ENCODE data around the gene PLXNB2. TPM values are rescaled to one million over a fixed set of nuclear protein-coding genes. Genes with fewer than 3 reads are reported as not detected.

PLXNB2 gene
- total and polyA plus RNA-seq, 3 donors from 2014 or later: 98.0 to 243 (median 219) TPM

DNA sequence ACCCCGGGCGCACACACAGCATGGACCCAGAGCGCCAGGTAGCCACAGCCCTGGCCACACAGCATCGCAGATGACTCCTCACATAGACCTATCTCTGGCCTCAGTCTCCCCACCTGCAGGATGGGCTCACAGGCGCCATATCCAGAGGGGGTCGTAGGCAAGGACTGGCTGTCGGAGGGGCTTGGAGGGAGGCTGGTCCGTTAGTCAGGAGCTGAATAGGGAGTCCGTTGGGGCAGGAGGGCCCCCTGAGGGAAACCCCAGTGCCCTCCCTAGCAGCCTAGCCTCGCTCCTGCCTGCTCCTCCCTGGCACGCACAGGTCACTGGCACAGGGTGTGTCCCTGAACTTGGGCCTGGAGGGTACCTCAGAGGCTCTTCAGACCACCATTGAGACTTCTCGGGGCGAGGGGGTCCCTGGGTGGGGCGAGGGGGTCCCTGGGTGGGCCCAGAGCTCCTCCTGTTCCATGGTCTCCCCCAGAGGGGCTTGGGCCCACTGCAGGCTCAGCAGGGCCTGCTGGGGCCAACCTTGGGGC lies 2.0 kb downstream of the PLXNB2 start:
- TF ChIP-seq, protein P1, sequence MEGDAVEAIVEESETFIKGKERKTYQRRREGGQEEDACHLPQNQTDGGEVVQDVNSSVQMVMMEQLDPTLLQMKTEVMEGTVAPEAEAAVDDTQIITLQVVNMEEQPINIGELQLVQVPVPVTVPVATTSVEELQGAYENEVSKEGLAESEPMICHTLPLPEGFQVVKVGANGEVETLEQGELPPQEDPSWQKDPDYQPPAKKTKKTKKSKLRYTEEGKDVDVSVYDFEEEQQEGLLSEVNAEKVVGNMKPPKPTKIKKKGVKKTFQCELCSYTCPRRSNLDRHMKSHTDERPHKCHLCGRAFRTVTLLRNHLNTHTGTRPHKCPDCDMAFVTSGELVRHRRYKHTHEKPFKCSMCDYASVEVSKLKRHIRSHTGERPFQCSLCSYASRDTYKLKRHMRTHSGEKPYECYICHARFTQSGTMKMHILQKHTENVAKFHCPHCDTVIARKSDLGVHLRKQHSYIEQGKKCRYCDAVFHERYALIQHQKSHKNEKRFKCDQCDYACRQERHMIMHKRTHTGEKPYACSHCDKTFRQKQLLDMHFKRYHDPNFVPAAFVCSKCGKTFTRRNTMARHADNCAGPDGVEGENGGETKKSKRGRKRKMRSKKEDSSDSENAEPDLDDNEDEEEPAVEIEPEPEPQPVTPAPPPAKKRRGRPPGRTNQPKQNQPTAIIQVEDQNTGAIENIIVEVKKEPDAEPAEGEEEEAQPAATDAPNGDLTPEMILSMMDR (IDR thresholded peaks at IDR 0.05): no peak
- TF ChIP-seq POLR2A (IDR thresholded peaks at IDR 0.05): no peak
- no peaks in the 10 kb centered on the region for H3K27me3 ChIP-seq
- H3K4me3 ChIP-seq: peak overlapping the region; percentile 87 to 89
- DNase-seq: no peak
- WGBS, 2 donors: 60 to 61% methylated on average over 8 to 14 of the region's 14 CpGs
- H3K36me3 ChIP-seq (ENCODE audit: low read depth, missing control alignments): no peaks in the 10 kb centered on the region
- intact Hi-C loops (cut with DNase I; ENCODE audit: low total_unique reads): no loop called here
- H3K4me1 ChIP-seq: peaks cover 68% of the 10 kb centered on the region
- H3K27ac ChIP-seq: peak overlapping the region; percentile 68 to 87
- no peaks in the 10 kb centered on the region for H3K9me3 ChIP-seq

DNA sequence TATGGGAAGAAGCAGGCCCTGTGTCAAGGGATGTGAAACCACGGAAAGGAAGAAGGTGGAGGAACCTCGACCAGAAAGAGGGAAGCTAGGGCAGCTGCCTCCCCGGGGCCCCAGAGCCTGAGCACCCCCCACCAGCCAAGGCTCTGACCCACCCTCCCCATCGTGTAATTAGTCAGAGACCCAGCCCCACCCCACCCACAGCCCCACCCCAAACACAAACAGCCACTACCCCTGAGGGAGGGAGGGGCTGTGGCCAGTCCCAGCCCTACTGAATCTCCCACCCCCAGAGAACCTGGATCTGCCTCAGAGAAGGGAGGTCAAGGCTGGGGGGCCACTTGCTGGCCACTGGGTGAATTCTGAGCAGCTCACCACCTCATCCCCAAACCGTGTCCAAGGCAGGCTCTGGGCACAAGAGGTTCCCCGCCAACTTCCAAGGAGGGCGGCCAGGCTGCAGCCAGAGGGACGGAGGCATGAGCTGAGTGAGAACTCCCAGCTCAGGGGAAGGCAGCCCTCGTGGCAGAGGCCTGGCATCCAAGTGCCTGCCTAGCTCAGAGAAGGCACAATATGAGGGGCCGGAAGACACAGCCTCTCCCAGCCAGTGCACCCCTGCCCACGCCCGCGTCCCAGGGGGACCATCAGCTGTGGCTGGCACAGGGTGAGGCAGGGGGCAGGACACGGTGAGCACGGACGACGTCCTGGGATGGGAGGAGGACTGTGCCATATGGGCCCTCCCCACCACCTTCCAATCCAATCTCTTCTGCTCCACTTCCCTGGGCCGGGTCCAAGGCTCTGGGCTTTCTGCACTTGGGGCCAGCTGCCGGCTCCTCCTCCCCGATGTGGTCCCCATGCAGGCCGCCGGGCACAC lies 2.7 kb downstream of the PLXNB2 start:
- no peak for DNase-seq
- Histone ChIP-seq H3K36me3 (ENCODE audit: low read depth, missing control alignments) (no peaks in the 10 kb centered on the region), H3K4me3 (peak overlapping the region in 1 of 2 donors; percentile 89), H3K9me3 (no peaks in the 10 kb centered on the region), H3K4me1 (peaks cover 72% of the 10 kb centered on the region), H3K27ac (peak overlapping the region; percentile 68 to 87), H3K27me3 (no peaks in the 10 kb centered on the region)
- 48 to 52% methylated on average over 7 to 22 of the region's 22 CpGs for WGBS, 2 donors
- TF ChIP-seq POLR2A (IDR thresholded peaks at IDR 0.05): no peak
- TF ChIP-seq, protein P1 (IDR thresholded peaks at IDR 0.05): no peak
- intact Hi-C loops (cut with DNase I; ENCODE audit: low total_unique reads): no loop called here

DNA sequence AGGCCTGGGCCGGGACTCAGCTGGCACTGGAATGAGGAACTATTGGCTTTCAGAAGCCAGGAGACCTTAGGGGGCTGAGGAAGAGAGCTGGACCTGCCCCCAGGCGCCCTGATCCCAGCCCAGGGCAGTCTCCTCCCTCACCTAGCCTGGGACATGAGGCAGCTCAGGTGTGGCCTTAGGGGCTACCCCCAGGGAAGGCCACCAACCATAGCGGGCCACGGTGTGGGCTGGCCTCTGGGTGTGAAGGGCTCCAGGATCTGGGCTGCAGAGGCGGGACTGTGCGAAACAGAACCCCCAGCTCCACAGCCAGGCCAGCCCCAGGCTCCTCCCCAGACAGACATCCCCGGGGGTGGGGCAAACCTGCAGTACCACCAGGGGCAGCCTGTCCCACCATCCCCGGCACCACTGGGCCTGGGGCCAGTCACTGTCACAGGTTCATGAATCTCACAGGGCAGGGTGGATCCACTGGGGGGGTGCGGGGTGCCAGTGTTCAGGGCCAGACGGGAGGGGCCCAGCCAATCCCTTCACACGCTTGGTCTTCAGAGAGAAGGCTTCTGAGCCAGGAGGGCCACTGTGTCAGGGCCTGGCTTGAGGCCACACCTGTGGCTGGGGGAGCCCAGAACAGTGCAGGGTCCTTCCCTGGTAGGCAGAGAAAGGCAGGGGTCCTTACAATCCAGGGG lies 3.5 kb downstream of the PLXNB2 start:
- H3K9me3 ChIP-seq: no peaks in the 10 kb centered on the region
- intact Hi-C loops (cut with DNase I; ENCODE audit: low total_unique reads): no loop called here
- H3K27ac ChIP-seq: peak overlapping the region; percentile 68 to 87
- 60 to 73% methylated on average over 2 to 11 of the region's 11 CpGs for WGBS, 2 donors
- H3K27me3 ChIP-seq: no peaks in the 10 kb centered on the region
- DNase-seq: no peak
- H3K4me3 ChIP-seq: no peak overlapping the region
- TF ChIP-seq, protein P1 (IDR thresholded peaks at IDR 0.05): no peak
- no peaks in the 10 kb centered on the region for H3K36me3 ChIP-seq (ENCODE audit: low read depth, missing control alignments)
- H3K4me1 ChIP-seq: peaks cover 66% of the 10 kb centered on the region

DNA sequence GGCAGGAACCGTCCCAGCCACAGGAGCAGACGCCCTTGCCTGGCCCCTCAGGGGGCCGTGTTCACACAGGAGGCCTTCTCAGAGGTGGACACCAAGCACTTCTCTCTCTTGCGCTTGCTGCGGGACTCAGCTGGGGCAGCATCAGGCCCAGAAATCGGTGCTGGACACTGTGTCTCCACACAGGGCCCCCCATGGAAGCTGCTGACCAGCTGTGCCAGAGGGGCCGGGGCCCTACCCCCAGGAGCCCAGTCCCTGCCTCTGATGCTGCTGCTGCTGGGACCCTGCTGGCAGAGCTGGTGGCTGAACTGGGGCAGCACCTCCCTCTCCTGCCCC lies 4.0 kb downstream of the PLXNB2 start:
- Histone ChIP-seq H3K36me3 (ENCODE audit: low read depth, missing control alignments) (no peaks in the 10 kb centered on the region), H3K9me3 (no peaks in the 10 kb centered on the region), H3K4me3 (no peak overlapping the region), H3K4me1 (peaks cover 66% of the 10 kb centered on the region), H3K27me3 (no peaks in the 10 kb centered on the region), H3K27ac (peak overlapping the region; percentile 68 to 87)
- intact Hi-C loops (cut with DNase I; ENCODE audit: low total_unique reads): no loop called here
- DNase-seq: no peak
- WGBS, 2 donors: 55% methylated on average over 5 of the region's 7 CpGs; no CpG with 5 or more reads in 1 of the 2 donors
- TF ChIP-seq POLR2A (IDR thresholded peaks at IDR 0.05): no peak
- TF ChIP-seq, protein P1 (IDR thresholded peaks at IDR 0.05): no peak
